MM.1S (cell line): ENCODE results near the gene AK6.

Source experiments
- CTCF ChIP-seq: fragments of 300-600 bp; sonication (generic); IDR thresholded peaks from 2 replicates; pipeline ENCODE4 v1.5.1; 2016; ENCODE audit warnings: antibody characterized with exemption, low read length, mixed read lengths
- EZH2 ChIP-seq: fragments of 300-600 bp; sonication (generic); optimal IDR thresholded peaks from 2 replicates; pipeline ENCODE3; 2017; ENCODE audit warnings: low read depth, mild to moderate bottlenecking, antibody characterized with exemption, low read length, mixed read lengths

- TF ChIP-seq CTCF (no peak), EZH2 (no peak)
Observed at GRCh38 chr5:69416699-69417098, 47.4 kb upstream of the AK6 start.
